K562 (cell line): ENCODE measurements around the gene BACH1. TPM values are rescaled to one million over a fixed set of nuclear protein-coding genes. Genes with fewer than 3 reads are reported as not detected.

ENCODE experiments used
- ATAC-seq: fragments of 200-7000 bp; cut with Tn5 transposase; 3 replicates; pipeline ENCODE4 v1.9.1; 2020; ENCODE audit warnings: moderate library complexity
- BruUV-seq: library from RNA; stranded (reverse); fragments of 400-500 nt; replicated peaks from 2 replicates; lab custom pipeline; 2021; lab: Mats Ljungman, UMichigan
- CTCF ChIA-PET: fragments of 300-600 bp; formaldehyde crosslinking; extraction: SDS; loops from one replicate; lab custom pipeline; 2021; ENCODE audit warnings: low intra/inter-chr PET ratio; lab: Yijun Ruan, JAX
- POLR2A ChIA-PET: fragments of 300-600, 350-650 bp; sonication (Branson Sonifier 250); formaldehyde crosslinking; extraction: SDS; loops from one replicate; lab custom pipeline; 2021; ENCODE audit warnings: antibody characterized with exemption, inconsistent platforms; lab: Yijun Ruan, JAX
- DNase-seq, 4 experiments: peaks; one replicate each; pipeline versions ENCODE4 v3.0.0 to v3.0.0-alpha.2; 2011 to 2018; ENCODE audit warnings: low spot score in 3 of 4, mixed read lengths in 3 of 4; ENCODE audit errors: extremely low read depth in 1 of 4
- FAIRE-seq: peaks from 2 replicates; lab custom pipeline; 2011; peaks lifted over from hg19 to GRCh38; lab: Jason Lieb, UNC
- H2AFZ ChIP-seq: 2 replicates; pipeline ENCODE4 v1.6.0; 2011; ENCODE audit warnings: low read depth, low read length, control low read depth, inconsistent platforms
- H3K27ac ChIP-seq: fragments of 200-600 bp; 3 replicates; pipeline ENCODE4 v1.8.0; 2011; ENCODE audit warnings: low read depth, mild to moderate bottlenecking, control low read depth, inconsistent platforms, low read length, moderate library complexity, mixed read lengths; ENCODE audit errors: extremely low read depth
- H3K27me3 ChIP-seq, 2 experiments: fragments of 300-600 bp in 1 of 2; 2 replicates in 1 of 2; 3 replicates in 1 of 2; pipeline versions ENCODE4 v1.6.0 to v1.8.0; 2011; ENCODE audit warnings: inconsistent platforms in 2 of 2, low read length in 2 of 2, mild to moderate bottlenecking in 1 of 2, mixed read lengths in 1 of 2, moderate library complexity in 1 of 2; ENCODE audit not compliant: control insufficient read depth in 2 of 2, insufficient read depth in 2 of 2
- H3K36me3 ChIP-seq: fragments of 300-600 bp; 3 replicates; pipeline ENCODE4 v1.8.0; 2011; ENCODE audit warnings: mild to moderate bottlenecking, low read length, inconsistent platforms; ENCODE audit not compliant: control insufficient read depth, insufficient read depth
- H3K4me1 ChIP-seq, 2 experiments: fragments of 200-600 bp in 1 of 2; replicated peaks in 1 of 2; 2 replicates in 1 of 2; 3 replicates in 1 of 2; pipeline versions ENCODE4 v1.5.1 to v1.8.0; 2011; ENCODE audit warnings: inconsistent platforms in 2 of 2, low read length in 2 of 2, mild to moderate bottlenecking in 1 of 2, mixed read lengths in 1 of 2, moderate library complexity in 1 of 2; ENCODE audit not compliant: control insufficient read depth in 2 of 2, insufficient read depth in 2 of 2
- H3K4me2 ChIP-seq: 2 replicates; pipeline ENCODE4 v1.6.1; 2011; ENCODE audit warnings: low read length, control low read depth, inconsistent platforms, mixed read lengths; ENCODE audit not compliant: insufficient read depth
- H3K4me3 ChIP-seq: fragments of 200-600 bp; sonication (generic), shearing (Covaris generic); 2 replicates; pipeline ENCODE4 v1.5.1; 2016; ENCODE audit warnings: control low read depth, inconsistent platforms
- H3K79me2 ChIP-seq: fragments of 200-600 bp; 3 replicates; pipeline ENCODE4 v1.8.0; 2011; ENCODE audit warnings: low read length, inconsistent platforms; ENCODE audit not compliant: control insufficient read depth, insufficient read depth
- H3K9ac ChIP-seq, 2 experiments: 2 replicates each; pipeline versions ENCODE4 v1.6.0 to v1.6.1; 2011; ENCODE audit warnings: low read depth in 2 of 2, low read length in 2 of 2, control low read depth in 1 of 2, inconsistent platforms in 1 of 2, mild to moderate bottlenecking in 1 of 2, mixed read lengths in 1 of 2; ENCODE audit not compliant: insufficient read depth in 1 of 2
- H3K9me1 ChIP-seq: one replicate; pipeline ENCODE4 v1.6.0; 2011; ENCODE audit warnings: inconsistent platforms, mild to moderate bottlenecking, low read length, moderate library complexity; ENCODE audit not compliant: control insufficient read depth, insufficient read depth
- H3K9me3 ChIP-seq: replicated peaks from 2 replicates; pipeline ENCODE4 v1.5.1; 2011; ENCODE audit warnings: low read depth, low read length, inconsistent platforms; ENCODE audit not compliant: control insufficient read depth, insufficient read depth
- H4K20me1 ChIP-seq: replicated peaks from 2 replicates; pipeline ENCODE4 v1.6.1; 2011; ENCODE audit warnings: low read length, inconsistent platforms, mixed read lengths; ENCODE audit not compliant: control insufficient read depth, insufficient read depth
- BACH1 ChIP-seq: fragments of 200-800 bp; sonication (Bioruptor generic); IDR thresholded peaks from 2 replicates; pipeline ENCODE4 v1.6.1; 2016; ENCODE audit warnings: missing genetic modification characterization, missing compliant biosample characterization
- FOXA1 ChIP-seq: fragments of 450-650 bp; IDR thresholded peaks from 2 replicates; pipeline ENCODE4 v1.6.1; 2016; ENCODE audit warnings: mild to moderate bottlenecking, borderline replicate concordance
- MEF2A ChIP-seq: IDR thresholded peaks from 2 replicates; pipeline ENCODE4 v1.6.1; 2011; ENCODE audit warnings: low read depth, mild to moderate bottlenecking, low read length, moderate library complexity; ENCODE audit not compliant: control insufficient read depth
- RUNX1 ChIP-seq: sonication (generic); IDR thresholded peaks from 2 replicates; pipeline ENCODE4 v1.6.1; 2016; ENCODE audit warnings: antibody characterized with exemption, low read depth
- ZKSCAN3 ChIP-seq: fragments of 250-450 bp; sonication (Bioruptor Pico); IDR thresholded peaks from 2 replicates; pipeline ENCODE4 v1.4.0; 2020
- ZNF134 ChIP-seq: fragments of 250-450 bp; sonication (Bioruptor Pico); conservative IDR thresholded peaks from 2 replicates; pipeline ENCODE4 v1.4.0; 2020
- ZNF24 ChIP-seq: fragments of 450-650 bp; IDR thresholded peaks from 2 replicates; pipeline ENCODE4 v1.6.1; 2016
- ZNF586 ChIP-seq: fragments of 450-650 bp; formaldehyde crosslinking; conservative IDR thresholded peaks from 2 replicates; pipeline ENCODE4 v1.4.0; 2020; ENCODE audit warnings: mild to moderate bottlenecking, moderate library complexity
- WGBS: fragments of 100-300 bp; shearing (Covaris generic); methylation state at CpG from one replicate; pipeline ENCODE4 v1.1.6; 2016; ENCODE audit warnings: low coverage, mixed read lengths; ENCODE audit not compliant: insufficient coverage; ENCODE audit errors: missing lambda C conversion rate; 5-methylcytosine and 5-hydroxymethylcytosine counted together
- in situ Hi-C: fragments of 300-500 bp; cut with MboI; formaldehyde crosslinking; loops from 4 replicates; pipeline ENCODE4 v1.15.0; 2018; ENCODE audit warnings: inconsistent platforms, mixed read lengths
- intact Hi-C: fragments of 100-400 bp; cut with micrococcal nuclease; formaldehyde crosslinking; loops from 2 replicates; pipeline ENCODE4 v1.14.2; 2022
- polyA plus RNA-seq, 8 experiments: library from polyadenylated mRNA; depleted of rRNA in 4 of 8; stranded (reverse) in 5 of 8; unstranded in 3 of 8; fragments of >200 nt; fragmentation: Nextera tagmentation in 2 of 8; fragmentation: Illumina TruSeq in 1 of 8; extraction: Ambion mirVana in 2 of 8; extraction: Trizol in 1 of 8; gene quantifications; 2 replicates each; pipeline versions ENCODE4 v1.2.1 to v1.2.3, GENCODE V29; 2011 to 2014; ENCODE audit warnings: inconsistent platforms in 1 of 8, missing spikeins in 1 of 8
- total RNA-seq, 7 experiments: library from RNA; depleted of rRNA in 6 of 7; stranded (reverse); fragments of >200 nt in 6 of 7; fragmentation: Illumina TruSeq in 2 of 7; extraction: Trizol in 2 of 7; gene quantifications; 2 replicates each; pipeline versions ENCODE4 v1.2.1 to v1.2.3, GENCODE V29; 2011 to 2021; ENCODE audit warnings: low replicate concordance in 1 of 7
- TF ChIP-seq, protein P1 (sequence below): fragments of 450-650 bp; formaldehyde crosslinking; IDR thresholded peaks from 2 replicates; pipeline ENCODE4 v1.4.0; 2020; ENCODE audit warnings: mild to moderate bottlenecking, moderate library complexity
- TF ChIP-seq, protein P2 (sequence below), 2 experiments: fragments of 250-450 bp in 1 of 2; fragments of 450-650 bp in 1 of 2; sonication (Bioruptor Pico) in 1 of 2; IDR thresholded peaks; 2 replicates each; pipeline versions ENCODE4 v1.6.1 to v1.8.0; 2016 to 2021; ENCODE audit warnings: mild to moderate bottlenecking in 2 of 2, moderate library complexity in 2 of 2, missing compliant biosample characterization in 1 of 2, missing genetic modification characterization in 1 of 2
- TF ChIP-seq, protein P3 (sequence below): sonication (generic); formaldehyde crosslinking; IDR thresholded peaks from 2 replicates; pipeline ENCODE4 v1.5.0; 2020; ENCODE audit warnings: missing genetic modification reagents

Gene BACH1
- total and polyA plus RNA-seq, 9 of the 15 experiments (the other 6 are each of a cell fraction or from before 2014, with no cell fraction given), result 10.6 to 58.5 (median 28.6) TPM

DNA sequence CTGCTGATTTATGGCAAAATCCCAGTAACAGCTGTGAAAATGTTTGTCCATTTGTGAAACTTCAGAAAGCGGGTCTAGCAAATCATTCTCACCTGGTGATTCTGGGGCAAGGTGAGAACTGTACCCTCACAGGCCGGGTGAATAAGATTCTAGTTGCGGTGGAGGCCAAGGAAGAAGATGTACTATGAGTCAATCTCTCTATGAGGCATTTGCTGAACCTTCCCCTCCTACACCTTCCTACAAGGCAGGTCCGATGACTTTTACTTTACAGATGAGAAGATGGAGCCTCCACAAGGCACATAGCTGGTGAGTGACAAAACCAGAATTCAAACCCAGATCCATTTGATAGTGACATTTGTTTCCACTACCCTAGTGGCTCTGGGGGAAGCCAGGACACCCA, 72.7 kb downstream of the BACH1 start:
- no peak for FAIRE-seq
- in situ Hi-C loops (loop anchor here (5.0 kb wide), 1 partner anchor 284 kb away; no protein-coding TSS in a partner anchor), intact Hi-C loops (loop anchor here (5.0 to 10.0 kb wide), 2 partner anchors 107 to 476 kb away; no protein-coding TSS in a partner anchor)
- Histone ChIP-seq H3K4me3 (no peak overlapping the region), H3K4me1 (peaks cover 0 to 3% of the 10 kb centered on the region in 2 experiments; a peak in 2 of 5 replicates), H3K36me3 (peaks cover 26% of the 10 kb centered on the region), H3K9me1 (no peaks in the 10 kb centered on the region), H3K9ac (no peak overlapping the region), H2AFZ (no peak overlapping the region), H4K20me1 (no peaks in the 10 kb centered on the region), H3K4me2 (no peak overlapping the region), H3K27ac (no peak overlapping the region), H3K9me3 (no peaks in the 10 kb centered on the region), H3K27me3 (no peaks in the 10 kb centered on the region), H3K79me2 (no peaks in the 10 kb centered on the region)
- no peak for TF ChIP-seq BACH1 (tag)
- no TSS peak for BruUV-seq
- WGBS, result 79% methylated on average over 4 of the region's 4 CpGs
- ChIA-PET CTCF (interaction anchor here (1.3 to 2.0 kb wide), 4 partner anchors 36 to 281 kb away, joined by 6 to 20 read pairs (median 13); no protein-coding TSS in a partner anchor), POLR2A (interaction anchor here (0.7 to 1.2 kb wide), 2 partner anchors 256 to 277 kb away, joined by 3 to 5 read pairs; no protein-coding TSS in a partner anchor)
- no peak for DNase-seq
- ATAC-seq, result no peak

DNA sequence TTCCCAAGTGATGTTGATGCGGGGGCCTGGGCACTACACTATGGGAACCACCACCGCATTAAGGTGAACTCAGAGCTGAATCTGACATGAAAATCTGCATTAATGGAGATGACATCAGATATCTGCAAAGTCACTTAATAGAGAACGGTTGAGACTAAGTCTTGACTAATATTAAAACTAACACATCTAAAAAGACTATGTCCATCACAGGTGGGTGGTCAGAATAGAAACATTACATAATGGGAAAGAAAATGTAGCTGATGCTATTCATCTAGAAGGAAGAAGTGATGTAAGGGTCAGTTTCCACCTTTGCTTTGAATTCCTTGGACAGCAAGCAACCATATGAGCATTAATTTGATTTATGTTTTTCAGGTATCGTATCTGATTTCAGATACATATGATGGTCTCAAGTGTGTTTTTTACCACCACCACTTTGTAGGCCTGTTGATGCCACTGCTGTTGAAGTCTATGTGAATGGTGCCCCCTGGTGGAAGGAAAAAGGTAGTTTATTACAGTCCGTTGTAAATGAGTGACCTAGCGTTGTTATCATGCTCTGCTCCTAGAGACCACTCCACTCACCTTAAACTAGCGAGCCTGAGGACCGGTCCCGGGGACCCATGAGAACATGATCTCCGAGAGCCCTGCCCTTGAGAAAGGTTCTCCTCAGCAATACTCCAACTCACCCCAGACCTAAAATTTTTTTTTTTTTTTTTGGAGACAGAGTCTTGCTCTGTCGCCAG, 73.5 kb downstream of the BACH1 start:
- Histone ChIP-seq H3K9me1 (no peaks in the 10 kb centered on the region), H3K9me3 (no peaks in the 10 kb centered on the region), H3K9ac (no peak overlapping the region), H3K27ac (no peak overlapping the region), H3K36me3 (peaks cover 26% of the 10 kb centered on the region), H3K4me2 (no peak overlapping the region), H4K20me1 (no peaks in the 10 kb centered on the region), H3K4me3 (no peak overlapping the region), H3K4me1 (peaks cover 0 to 3% of the 10 kb centered on the region in 2 experiments; a peak in 2 of 5 replicates), H2AFZ (no peak overlapping the region), H3K79me2 (no peaks in the 10 kb centered on the region), H3K27me3 (no peaks in the 10 kb centered on the region)
- WGBS, result 30% methylated on average over 11 of the region's 11 CpGs
- FAIRE-seq, result peak; percentile 95
- peak; percentile 95 for ATAC-seq
- CTCF ChIA-PET, result interaction anchor here (1.1 to 2.0 kb wide), 5 partner anchors 36 to 282 kb away, joined by 3 to 20 read pairs (median 9); no protein-coding TSS in a partner anchor
- no TSS peak for BruUV-seq
- peak; percentile 77 to 91 (median 80) for DNase-seq
- intact Hi-C loops, result loop anchor here (1.0 to 10.0 kb wide), 5 partner anchors 107 to 475 kb away; no protein-coding TSS in a partner anchor
- POLR2A ChIA-PET, result no interaction called here
- in situ Hi-C loops, result loop anchor here (5.0 kb wide), 1 partner anchor 285 kb away; no protein-coding TSS in a partner anchor
- TF ChIP-seq RUNX1 (no peak), ZNF586 (no peak), MEF2A (no peak), FOXA1 (no peak), ZNF134 (CRISPR knock-in tag) (no peak), ZKSCAN3 (CRISPR knock-in tag) (no peak), ZNF24 (0 out of 2 replicates have a peak, but pooled peaks have one; percentile 61)
- TF ChIP-seq, protein P1, sequence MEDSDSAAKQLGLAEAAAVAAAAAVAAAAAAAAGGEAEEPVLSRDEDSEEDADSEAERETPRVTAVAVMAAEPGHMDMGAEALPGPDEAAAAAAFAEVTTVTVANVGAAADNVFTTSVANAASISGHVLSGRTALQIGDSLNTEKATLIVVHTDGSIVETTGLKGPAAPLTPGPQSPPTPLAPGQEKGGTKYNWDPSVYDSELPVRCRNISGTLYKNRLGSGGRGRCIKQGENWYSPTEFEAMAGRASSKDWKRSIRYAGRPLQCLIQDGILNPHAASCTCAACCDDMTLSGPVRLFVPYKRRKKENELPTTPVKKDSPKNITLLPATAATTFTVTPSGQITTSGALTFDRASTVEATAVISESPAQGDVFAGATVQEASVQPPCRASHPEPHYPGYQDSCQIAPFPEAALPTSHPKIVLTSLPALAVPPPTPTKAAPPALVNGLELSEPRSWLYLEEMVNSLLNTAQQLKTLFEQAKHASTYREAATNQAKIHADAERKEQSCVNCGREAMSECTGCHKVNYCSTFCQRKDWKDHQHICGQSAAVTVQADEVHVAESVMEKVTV (CRISPR knock-in tag), result peak; percentile 94
- TF ChIP-seq, protein P2, sequence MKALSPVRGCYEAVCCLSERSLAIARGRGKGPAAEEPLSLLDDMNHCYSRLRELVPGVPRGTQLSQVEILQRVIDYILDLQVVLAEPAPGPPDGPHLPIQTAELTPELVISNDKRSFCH (CRISPR knock-in tag; IDR thresholded peaks at IDR 0.05), result no peak
- TF ChIP-seq, protein P2 (tag; IDR thresholded peaks at IDR 0.05), result no peak
- TF ChIP-seq, protein P3, sequence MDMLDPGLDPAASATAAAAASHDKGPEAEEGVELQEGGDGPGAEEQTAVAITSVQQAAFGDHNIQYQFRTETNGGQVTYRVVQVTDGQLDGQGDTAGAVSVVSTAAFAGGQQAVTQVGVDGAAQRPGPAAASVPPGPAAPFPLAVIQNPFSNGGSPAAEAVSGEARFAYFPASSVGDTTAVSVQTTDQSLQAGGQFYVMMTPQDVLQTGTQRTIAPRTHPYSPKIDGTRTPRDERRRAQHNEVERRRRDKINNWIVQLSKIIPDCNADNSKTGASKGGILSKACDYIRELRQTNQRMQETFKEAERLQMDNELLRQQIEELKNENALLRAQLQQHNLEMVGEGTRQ (CRISPR knock-in tag), result no peak
